Transverse colon (tissue), 4 donors: ENCODE results near the gene MPRIP.

Experiments used
- EP300 ChIP-seq: sonication (generic); formaldehyde crosslinking; IDR thresholded peaks from one replicate; pipeline ENCODE4 v1.6.1; 2017; ENCODE audit warnings: antibody characterized with exemption, low read depth
- POLR2A ChIP-seq: fragments of 450-650 bp; IDR thresholded peaks from one replicate; pipeline ENCODE4 v1.6.1; 2016; ENCODE audit warnings: antibody characterized with exemption, mild to moderate bottlenecking, moderate library complexity
- POLR2AphosphoS5 ChIP-seq, 3 donors: sonication (generic); formaldehyde crosslinking; IDR thresholded peaks; one replicate each; pipeline ENCODE4 v1.6.1; 2016; ENCODE audit warnings: antibody characterized with exemption in 3 of 3
- TF ChIP-seq, protein P1 (sequence below), 5 experiments: fragments of 200-600 bp in 3 of 5; fragments of 450-650 bp in 2 of 5; sonication (generic) in 3 of 5; IDR thresholded peaks; 1 replicate in 2 of 5; 2 replicates in 3 of 5; pipeline ENCODE4 v1.5.1; 2016 to 2017; ENCODE audit warnings: antibody characterized with exemption in 5 of 5, inconsistent platforms in 3 of 5, mild to moderate bottlenecking in 2 of 5, moderate library complexity in 1 of 5

DNA sequence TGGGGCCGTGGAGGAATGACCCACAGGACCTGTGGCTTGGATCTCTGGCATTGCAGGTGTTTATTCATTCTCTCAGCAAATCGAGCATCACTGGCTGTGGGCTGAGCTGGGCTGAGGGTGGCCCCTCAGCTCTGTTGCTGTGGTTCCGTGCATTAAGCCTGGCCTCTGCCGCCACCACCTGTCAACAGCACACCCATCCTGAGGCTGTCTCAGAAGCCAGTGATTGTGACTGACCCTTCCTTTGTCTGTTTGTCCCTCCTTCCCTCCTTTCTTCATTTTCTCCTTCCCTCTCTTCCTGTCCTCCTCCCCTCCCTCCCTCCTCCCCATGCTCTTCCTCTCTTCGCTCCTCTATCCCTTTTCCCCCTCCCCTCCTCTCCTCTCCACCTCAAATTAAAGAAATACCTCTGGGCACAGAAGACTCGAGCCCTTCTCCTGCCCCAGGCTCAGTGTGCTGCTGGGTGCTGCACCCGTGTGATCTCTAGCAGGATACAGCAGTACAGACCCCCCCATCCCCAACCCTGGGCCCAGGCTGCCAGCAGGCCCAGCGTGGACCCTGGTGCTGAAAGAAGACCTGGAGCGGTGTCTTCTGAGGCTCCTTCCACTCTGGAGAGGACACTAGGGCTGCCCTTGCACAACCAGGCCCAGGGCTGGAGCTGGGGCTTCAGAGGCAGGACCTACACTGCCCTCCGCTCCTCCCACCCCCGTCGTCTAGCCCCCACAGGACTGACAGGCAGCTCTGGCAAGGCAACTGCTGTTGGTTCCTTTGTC, 88.0 kb downstream of the MPRIP start:
- TF ChIP-seq, protein P1, sequence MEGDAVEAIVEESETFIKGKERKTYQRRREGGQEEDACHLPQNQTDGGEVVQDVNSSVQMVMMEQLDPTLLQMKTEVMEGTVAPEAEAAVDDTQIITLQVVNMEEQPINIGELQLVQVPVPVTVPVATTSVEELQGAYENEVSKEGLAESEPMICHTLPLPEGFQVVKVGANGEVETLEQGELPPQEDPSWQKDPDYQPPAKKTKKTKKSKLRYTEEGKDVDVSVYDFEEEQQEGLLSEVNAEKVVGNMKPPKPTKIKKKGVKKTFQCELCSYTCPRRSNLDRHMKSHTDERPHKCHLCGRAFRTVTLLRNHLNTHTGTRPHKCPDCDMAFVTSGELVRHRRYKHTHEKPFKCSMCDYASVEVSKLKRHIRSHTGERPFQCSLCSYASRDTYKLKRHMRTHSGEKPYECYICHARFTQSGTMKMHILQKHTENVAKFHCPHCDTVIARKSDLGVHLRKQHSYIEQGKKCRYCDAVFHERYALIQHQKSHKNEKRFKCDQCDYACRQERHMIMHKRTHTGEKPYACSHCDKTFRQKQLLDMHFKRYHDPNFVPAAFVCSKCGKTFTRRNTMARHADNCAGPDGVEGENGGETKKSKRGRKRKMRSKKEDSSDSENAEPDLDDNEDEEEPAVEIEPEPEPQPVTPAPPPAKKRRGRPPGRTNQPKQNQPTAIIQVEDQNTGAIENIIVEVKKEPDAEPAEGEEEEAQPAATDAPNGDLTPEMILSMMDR (IDR thresholded peaks at IDR 0.05): no peak
- TF ChIP-seq POLR2AphosphoS5 (IDR thresholded peaks at IDR 0.05) (no peak), EP300 (no peak), POLR2A (no peak)
